Stimulated activated memory B cell treated with anti-CD40 and anti-IgM and Interleukin-4, amounts not matched to agents 10 μg/mL and 1 μg/mL and 100 μg/mL, for 72 hours (primary cell): ENCODE measurements around the gene THEM5.

Experiments
- ATAC-seq: fragments of 150-1000 bp; cut with Tn5 transposase; 2 replicates; pipeline ENCODE4 v1.10.0; 2021
- H3K27ac Mint-ChIP-seq: one replicate; pipeline ENCODE4 v1.8.0; 2022; ENCODE audit warnings: mild to moderate bottlenecking, mixed read lengths
- H3K27me3 Mint-ChIP-seq: one replicate; pipeline ENCODE4 v1.8.0; 2022; ENCODE audit warnings: mixed read lengths
- H3K36me3 Mint-ChIP-seq: one replicate; pipeline ENCODE4 v1.8.0; 2022; ENCODE audit warnings: mixed read lengths
- H3K4me1 Mint-ChIP-seq: one replicate; pipeline ENCODE4 v1.8.0; 2022; ENCODE audit warnings: mixed read lengths
- H3K4me3 Mint-ChIP-seq: one replicate; pipeline ENCODE4 v1.8.0; 2022; ENCODE audit warnings: mild to moderate bottlenecking, moderate library complexity, mixed read lengths
- H3K9me3 Mint-ChIP-seq: one replicate; pipeline ENCODE4 v1.8.0; 2022; ENCODE audit warnings: mixed read lengths

The THEM5 gene

DNA sequence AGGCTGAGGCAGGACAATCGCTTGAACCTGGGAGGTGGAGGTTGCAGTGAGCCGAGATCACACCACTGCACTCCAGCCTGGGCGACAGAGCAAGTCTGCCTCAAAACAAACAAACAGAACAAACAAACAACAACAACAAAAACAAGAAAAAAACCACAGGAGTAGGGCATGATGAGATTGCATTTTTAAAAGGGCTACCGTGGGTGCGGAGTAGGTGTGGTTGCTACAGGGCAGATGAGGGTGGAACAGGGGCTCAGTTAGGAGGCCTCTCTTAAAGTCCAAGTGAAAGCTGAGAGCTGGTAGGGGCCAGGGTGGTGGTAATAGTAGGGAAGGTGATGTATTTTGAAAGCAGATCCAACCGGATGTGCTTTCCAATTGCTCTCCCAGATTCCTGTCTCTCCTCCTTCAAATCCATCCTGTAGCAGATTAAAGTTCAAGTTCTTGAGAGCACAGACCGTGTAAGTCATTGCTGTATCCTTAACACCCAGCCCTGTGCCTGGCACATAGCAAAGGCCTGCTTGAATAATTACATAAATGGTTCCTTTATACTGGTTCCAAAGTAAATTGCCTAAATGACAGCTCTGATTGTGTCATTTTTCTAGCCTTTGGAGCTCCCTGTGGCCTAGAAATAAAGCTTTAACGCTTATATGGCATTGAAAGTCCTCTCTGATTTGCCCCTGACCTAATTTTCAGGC lies 44.1 kb downstream of the THEM5 start:
- Mint-ChIP-seq H3K27me3 (peaks cover 1% of the 10 kb centered on the region), H3K4me3 (no peak overlapping the region), H3K4me1 (peaks cover 12% of the 10 kb centered on the region), H3K9me3 (no peaks in the 10 kb centered on the region), H3K27ac (no peak overlapping the region), H3K36me3 (no peaks in the 10 kb centered on the region)
- ATAC-seq: no peak

DNA sequence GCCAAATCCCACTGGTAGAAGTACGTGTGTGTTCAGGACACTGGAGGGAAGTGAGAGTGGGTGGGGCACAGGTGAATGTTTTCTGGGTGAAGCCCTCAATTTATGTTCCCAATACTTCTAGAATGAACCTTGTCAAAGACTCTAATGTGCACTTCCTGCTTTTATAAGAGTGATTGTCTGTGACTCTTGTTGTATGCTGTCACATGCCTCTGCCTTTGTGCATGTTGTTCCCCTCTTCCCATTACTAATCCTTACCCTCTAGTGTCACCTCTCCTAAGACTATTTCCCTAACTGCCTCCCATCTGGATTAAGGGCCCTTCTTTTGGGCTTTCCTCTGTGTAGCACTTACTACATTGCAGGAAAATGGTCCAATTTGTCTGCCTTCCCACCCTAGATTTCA lies 45.7 kb downstream of the THEM5 start:
- H3K27ac Mint-ChIP-seq: no peak overlapping the region
- no peaks in the 10 kb centered on the region for H3K36me3 Mint-ChIP-seq

GRCh38 chr1:151807131-151807530 lies 46.4 kb downstream of the THEM5 start:
- H3K36me3 Mint-ChIP-seq: no peaks in the 10 kb centered on the region
- no peaks in the 10 kb centered on the region for H3K27me3 Mint-ChIP-seq
- H3K4me3 Mint-ChIP-seq: no peak overlapping the region
- H3K4me1 Mint-ChIP-seq: peaks cover 20% of the 10 kb centered on the region
- H3K27ac Mint-ChIP-seq: no peak overlapping the region
- H3K9me3 Mint-ChIP-seq: no peaks in the 10 kb centered on the region
- ATAC-seq: no peak

More for the DNA sequence above, 45.7 kb downstream of the THEM5 start:
- no peaks in the 10 kb centered on the region for H3K9me3 Mint-ChIP-seq
- peaks cover 20% of the 10 kb centered on the region for H3K4me1 Mint-ChIP-seq
- H3K4me3 Mint-ChIP-seq: no peak overlapping the region
- H3K27me3 Mint-ChIP-seq: no peaks in the 10 kb centered on the region
- ATAC-seq: no peak

DNA sequence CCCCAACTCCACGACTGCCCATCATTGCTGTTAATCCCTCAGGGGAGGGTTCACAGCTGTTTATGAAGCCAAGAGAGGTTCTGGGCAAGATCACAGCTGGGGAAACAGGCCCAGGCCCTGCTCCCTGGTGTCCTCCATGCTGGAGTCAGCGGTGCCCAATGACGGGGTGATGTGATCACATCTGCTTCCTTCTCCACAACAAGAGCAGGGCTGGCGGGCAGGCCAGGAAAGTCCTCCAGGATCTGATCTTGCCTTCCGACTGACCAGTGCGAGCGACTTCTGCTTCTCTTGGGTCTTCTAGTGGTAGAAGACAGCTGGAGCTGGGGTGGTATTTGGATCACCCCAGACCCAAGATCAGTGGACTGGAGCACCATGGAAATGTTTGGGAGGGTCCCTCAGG lies 47.3 kb downstream of the THEM5 start:
- no peak overlapping the region for H3K27ac Mint-ChIP-seq
- H3K4me1 Mint-ChIP-seq: peaks cover 20% of the 10 kb centered on the region
- no peak for ATAC-seq
- no peaks in the 10 kb centered on the region for H3K36me3 Mint-ChIP-seq
- no peaks in the 10 kb centered on the region for H3K9me3 Mint-ChIP-seq
- H3K4me3 Mint-ChIP-seq: no peak overlapping the region
- no peaks in the 10 kb centered on the region for H3K27me3 Mint-ChIP-seq

- no peak within 1 kb of the TSS for H3K4me3 Mint-ChIP-seq
- H3K36me3 Mint-ChIP-seq: no peaks in the 10 kb centered on the region
- peaks cover 7% of the 10 kb centered on the region for H3K27me3 Mint-ChIP-seq
- no peak for ATAC-seq
- no peaks in the 10 kb centered on the region for H3K9me3 Mint-ChIP-seq
- H3K4me1 Mint-ChIP-seq: peaks cover 20% of the 10 kb centered on the region
- H3K27ac Mint-ChIP-seq: no peak within 1 kb of the TSS
These were observed 48.3 kb downstream of the THEM5 start, which contains the start of gene LINGO4 for GRCh38 chr1:151805066-151805820. TSS of gene LINGO4 (minus strand) at chr1:151805419. CDS start at chr1:151802704, 2,715 bp downstream.

- Mint-ChIP-seq H3K4me1 (peaks cover 25% of the 10 kb centered on the region), H3K36me3 (no peaks in the 10 kb centered on the region), H3K9me3 (no peaks in the 10 kb centered on the region), H3K4me3 (no peak overlapping the region), H3K27me3 (peaks cover 18% of the 10 kb centered on the region), H3K27ac (no peak overlapping the region)
- no peak for ATAC-seq
These were observed 49.6 kb downstream of the THEM5 start for GRCh38 chr1:151803915-151804314.

- Mint-ChIP-seq H3K27ac (no peak overlapping the region), H3K4me1 (peaks cover 25% of the 10 kb centered on the region), H3K9me3 (no peaks in the 10 kb centered on the region), H3K4me3 (no peak overlapping the region), H3K27me3 (peaks cover 18% of the 10 kb centered on the region), H3K36me3 (peaks cover 4% of the 10 kb centered on the region)
- no peak for ATAC-seq
These were observed 50.3 kb downstream of the THEM5 start for GRCh38 chr1:151803164-151803563.

DNA sequence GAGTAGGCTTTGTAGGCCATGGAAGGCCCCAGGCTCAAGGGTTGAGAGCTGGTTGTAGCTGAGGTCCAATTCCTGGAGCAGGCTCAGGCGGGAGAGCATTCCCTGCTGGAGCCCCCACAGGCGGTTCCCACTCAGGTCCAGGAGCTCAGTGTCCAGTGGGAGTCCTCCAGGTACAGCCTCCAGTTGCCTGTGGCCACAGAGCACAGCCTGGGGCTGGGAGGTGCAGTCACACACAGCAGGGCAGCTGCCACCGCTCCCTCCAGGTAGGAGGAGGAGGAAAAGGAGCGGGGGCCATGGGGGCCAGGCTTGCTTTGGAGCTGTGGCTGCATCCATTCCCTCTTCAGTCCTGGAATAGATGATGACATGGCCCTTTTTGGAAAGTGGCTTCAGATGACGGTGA lies 51.1 kb downstream of the THEM5 start:
- no peaks in the 10 kb centered on the region for H3K9me3 Mint-ChIP-seq
- H3K36me3 Mint-ChIP-seq: peaks cover 4% of the 10 kb centered on the region
- H3K4me3 Mint-ChIP-seq: no peak overlapping the region
- H3K27me3 Mint-ChIP-seq: peaks cover 18% of the 10 kb centered on the region
- H3K4me1 Mint-ChIP-seq: peaks cover 19% of the 10 kb centered on the region
- no peak overlapping the region for H3K27ac Mint-ChIP-seq
- ATAC-seq: no peak

DNA sequence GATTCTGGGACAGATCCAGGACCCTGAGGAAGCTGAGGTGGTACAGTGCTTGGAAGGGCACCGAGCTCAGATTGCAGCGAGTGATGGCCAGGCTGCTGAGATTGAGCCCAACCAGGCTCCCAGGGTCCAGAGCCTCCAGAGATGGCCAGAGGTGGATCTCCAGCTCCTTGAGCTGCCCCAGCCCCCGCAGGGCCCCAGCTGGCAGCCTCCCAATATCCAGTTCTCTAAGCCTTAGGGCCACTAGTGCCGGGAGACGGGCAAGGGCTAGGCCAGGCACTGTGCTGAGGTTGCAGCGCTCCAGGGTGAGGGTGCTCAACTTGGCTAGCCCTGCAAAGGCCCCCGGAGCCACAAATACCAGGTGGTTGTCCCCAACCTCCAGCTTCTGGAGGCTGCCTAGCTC lies 51.7 kb downstream of the THEM5 start:
- H3K4me1 Mint-ChIP-seq: peaks cover 19% of the 10 kb centered on the region
- no peak overlapping the region for H3K27ac Mint-ChIP-seq
- no peaks in the 10 kb centered on the region for H3K9me3 Mint-ChIP-seq
- no peak for ATAC-seq
- H3K4me3 Mint-ChIP-seq: no peak overlapping the region
- peaks cover 7% of the 10 kb centered on the region for H3K36me3 Mint-ChIP-seq
- peaks cover 18% of the 10 kb centered on the region for H3K27me3 Mint-ChIP-seq

- ATAC-seq: no peak
- H3K27ac Mint-ChIP-seq: no peak overlapping the region
- peaks cover 10% of the 10 kb centered on the region for H3K36me3 Mint-ChIP-seq
- no peaks in the 10 kb centered on the region for H3K9me3 Mint-ChIP-seq
- H3K4me3 Mint-ChIP-seq: no peak overlapping the region
- peaks cover 19% of the 10 kb centered on the region for H3K4me1 Mint-ChIP-seq
- peaks cover 18% of the 10 kb centered on the region for H3K27me3 Mint-ChIP-seq
These were observed 52.1 kb downstream of the THEM5 start for GRCh38 chr1:151801310-151801820.

GRCh38 chr1:151800830-151801229 lies 52.7 kb downstream of the THEM5 start:
- peaks cover 19% of the 10 kb centered on the region for H3K4me1 Mint-ChIP-seq
- no peaks in the 10 kb centered on the region for H3K9me3 Mint-ChIP-seq
- no peak overlapping the region for H3K27ac Mint-ChIP-seq
- no peak overlapping the region for H3K4me3 Mint-ChIP-seq
- peaks cover 18% of the 10 kb centered on the region for H3K27me3 Mint-ChIP-seq
- H3K36me3 Mint-ChIP-seq: peaks cover 10% of the 10 kb centered on the region
- ATAC-seq: no peak

DNA sequence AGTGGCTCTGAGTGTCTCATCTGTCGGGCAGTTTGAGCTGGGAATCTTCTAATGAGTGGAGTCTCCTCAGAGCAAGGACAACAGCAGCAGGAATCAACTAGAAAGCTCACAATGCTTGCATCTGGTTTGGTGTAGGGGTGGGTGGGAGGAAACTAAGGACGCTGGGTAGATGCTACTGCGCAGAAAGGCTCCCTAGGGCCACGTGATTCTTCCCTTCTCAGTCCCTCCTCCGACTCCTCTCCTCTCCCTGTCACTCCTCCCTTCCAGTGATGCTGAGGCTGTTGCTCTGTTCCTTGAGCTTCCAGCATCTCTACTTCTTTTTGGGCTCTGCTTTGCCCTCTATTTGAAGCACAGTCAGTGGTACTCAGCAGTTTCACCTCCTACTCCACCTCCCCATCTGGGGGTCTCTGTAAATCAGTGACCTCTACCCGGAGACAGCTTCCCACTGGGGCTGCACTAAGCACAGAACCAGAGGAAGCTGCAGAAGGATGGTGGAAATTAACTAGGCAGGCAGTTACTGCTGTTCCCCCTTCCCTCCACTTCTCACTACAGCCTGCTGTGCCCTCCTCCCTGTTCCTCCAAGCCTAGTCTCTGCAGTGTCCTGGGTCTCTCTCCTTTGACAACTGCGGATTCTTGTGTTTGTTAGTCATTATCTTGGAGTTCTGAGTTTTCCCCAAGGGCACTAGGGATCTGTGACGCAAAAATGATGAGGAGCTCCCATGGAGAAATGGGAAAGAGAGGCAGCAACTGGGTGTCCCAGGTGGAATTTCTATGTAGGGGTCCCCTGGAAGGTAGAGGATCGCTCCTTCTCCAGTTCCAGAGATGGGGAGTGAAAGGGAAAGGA lies 54.1 kb downstream of the THEM5 start:
- ATAC-seq: no peak
- Mint-ChIP-seq H3K27me3 (peaks cover 18% of the 10 kb centered on the region), H3K9me3 (no peaks in the 10 kb centered on the region), H3K27ac (no peak overlapping the region), H3K4me1 (peaks cover 13% of the 10 kb centered on the region), H3K36me3 (peaks cover 10% of the 10 kb centered on the region), H3K4me3 (no peak overlapping the region)

DNA sequence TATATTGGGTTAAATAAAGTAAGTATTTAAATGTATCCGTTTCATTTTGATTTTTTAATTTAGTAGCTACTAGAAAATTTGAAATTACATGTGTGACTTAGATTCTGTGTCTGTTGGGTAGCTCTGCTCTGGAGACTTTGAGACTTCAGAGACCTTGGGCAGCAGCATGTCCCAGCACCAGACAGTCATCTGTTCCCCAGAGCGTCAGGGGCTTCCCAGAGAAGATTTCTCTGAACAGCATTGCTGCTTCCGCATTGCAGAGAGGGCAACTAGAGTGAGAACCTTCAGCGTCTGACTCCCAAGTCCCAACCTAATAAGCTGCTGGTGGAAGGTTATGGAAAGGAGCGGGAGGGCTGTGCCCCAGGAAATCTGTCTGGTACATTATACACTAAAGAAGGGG lies 54.9 kb downstream of the THEM5 start:
- Mint-ChIP-seq H3K27ac (no peak overlapping the region), H3K27me3 (peaks cover 18% of the 10 kb centered on the region), H3K36me3 (peaks cover 10% of the 10 kb centered on the region), H3K4me1 (peaks cover 5% of the 10 kb centered on the region), H3K4me3 (no peak overlapping the region), H3K9me3 (no peaks in the 10 kb centered on the region)
- ATAC-seq: no peak
